ENCODE measurements around the gene IL7R.

IL7R gene

DNA sequence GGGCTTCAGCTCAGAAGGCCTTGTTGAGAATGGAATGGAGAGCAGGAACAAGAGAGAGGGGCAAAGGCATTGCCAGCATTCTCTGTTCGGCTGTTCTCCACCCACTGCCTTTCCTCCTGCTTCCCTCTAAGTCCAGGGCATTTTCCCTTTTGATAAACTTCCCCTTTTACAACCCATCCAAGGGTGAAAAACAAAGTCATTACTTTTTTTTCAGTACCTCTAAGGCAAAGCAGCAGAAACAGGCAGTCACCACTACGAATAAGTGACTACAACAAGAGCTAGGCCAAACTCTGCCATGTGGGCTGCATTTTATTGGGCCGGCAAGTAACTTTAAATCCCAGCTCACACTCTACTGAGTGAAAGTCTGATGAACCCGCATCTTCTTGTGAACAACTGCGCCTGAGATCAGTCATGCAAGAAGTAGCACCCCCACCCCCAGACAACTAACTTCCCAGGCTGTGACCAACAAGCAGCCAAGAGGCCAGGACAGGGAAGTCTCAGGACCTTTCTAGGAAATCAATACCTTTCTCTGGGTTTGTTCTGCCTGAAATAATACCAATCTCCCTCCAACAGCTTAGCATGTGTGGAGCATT lies 13.1 kb downstream of the IL7R start:
- H3K9me3 ChIP-seq, result no peaks in the 10 kb centered on the region
- intact Hi-C loops (cut with DNase I; ENCODE audit: low total_unique reads), result no loop called here
- TF ChIP-seq, protein P1, sequence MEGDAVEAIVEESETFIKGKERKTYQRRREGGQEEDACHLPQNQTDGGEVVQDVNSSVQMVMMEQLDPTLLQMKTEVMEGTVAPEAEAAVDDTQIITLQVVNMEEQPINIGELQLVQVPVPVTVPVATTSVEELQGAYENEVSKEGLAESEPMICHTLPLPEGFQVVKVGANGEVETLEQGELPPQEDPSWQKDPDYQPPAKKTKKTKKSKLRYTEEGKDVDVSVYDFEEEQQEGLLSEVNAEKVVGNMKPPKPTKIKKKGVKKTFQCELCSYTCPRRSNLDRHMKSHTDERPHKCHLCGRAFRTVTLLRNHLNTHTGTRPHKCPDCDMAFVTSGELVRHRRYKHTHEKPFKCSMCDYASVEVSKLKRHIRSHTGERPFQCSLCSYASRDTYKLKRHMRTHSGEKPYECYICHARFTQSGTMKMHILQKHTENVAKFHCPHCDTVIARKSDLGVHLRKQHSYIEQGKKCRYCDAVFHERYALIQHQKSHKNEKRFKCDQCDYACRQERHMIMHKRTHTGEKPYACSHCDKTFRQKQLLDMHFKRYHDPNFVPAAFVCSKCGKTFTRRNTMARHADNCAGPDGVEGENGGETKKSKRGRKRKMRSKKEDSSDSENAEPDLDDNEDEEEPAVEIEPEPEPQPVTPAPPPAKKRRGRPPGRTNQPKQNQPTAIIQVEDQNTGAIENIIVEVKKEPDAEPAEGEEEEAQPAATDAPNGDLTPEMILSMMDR (IDR thresholded peaks at IDR 0.05), result no peak
- H3K27me3 ChIP-seq, result no peaks in the 10 kb centered on the region
- no peaks in the 10 kb centered on the region for H3K36me3 ChIP-seq
- DNase-seq, result no peak
- H3K4me1 ChIP-seq, result no peaks in the 10 kb centered on the region
- H3K27ac ChIP-seq, result no peak overlapping the region
- H3K4me3 ChIP-seq, result no peak overlapping the region

DNA sequence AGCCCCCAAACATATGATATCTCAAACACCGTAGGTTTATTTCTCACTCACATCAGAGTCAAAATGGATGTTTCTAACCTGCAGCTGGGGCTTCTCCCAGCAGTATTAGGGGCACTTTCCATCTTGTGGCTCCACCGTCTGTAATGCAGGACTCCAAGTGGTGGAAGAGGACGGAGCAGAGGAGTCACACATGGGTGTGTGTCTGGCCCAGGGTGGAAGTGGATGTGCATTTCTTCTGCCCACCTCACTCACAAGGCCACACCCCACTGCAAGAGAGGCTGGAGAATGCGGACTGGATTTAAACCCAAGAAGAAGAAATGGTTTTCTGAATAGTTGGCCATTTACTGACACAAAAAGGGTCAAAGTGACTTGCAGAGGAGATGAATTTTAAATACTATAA lies 13.9 kb downstream of the IL7R start:
- H3K27ac ChIP-seq, result no peak overlapping the region
- no peaks in the 10 kb centered on the region for H3K4me1 ChIP-seq
- TF ChIP-seq, protein P1 (IDR thresholded peaks at IDR 0.05), result no peak
- no peaks in the 10 kb centered on the region for H3K36me3 ChIP-seq
- intact Hi-C loops (cut with DNase I; ENCODE audit: low total_unique reads), result no loop called here
- H3K4me3 ChIP-seq, result no peak overlapping the region
- no peak for DNase-seq
- no peaks in the 10 kb centered on the region for H3K9me3 ChIP-seq
- no peaks in the 10 kb centered on the region for H3K27me3 ChIP-seq

GRCh38 chr5:35876454-35876853 lies 19.8 kb downstream of the IL7R start:
- intact Hi-C loops (cut with DNase I; ENCODE audit: low total_unique reads), result no loop called here
- Histone ChIP-seq H3K4me3 (no peak overlapping the region), H3K27ac (no peak overlapping the region), H3K9me3 (no peaks in the 10 kb centered on the region), H3K36me3 (no peaks in the 10 kb centered on the region), H3K4me1 (no peaks in the 10 kb centered on the region), H3K27me3 (no peaks in the 10 kb centered on the region)
- no peak for DNase-seq
- TF ChIP-seq, protein P1 (IDR thresholded peaks at IDR 0.05), result no peak

DNA sequence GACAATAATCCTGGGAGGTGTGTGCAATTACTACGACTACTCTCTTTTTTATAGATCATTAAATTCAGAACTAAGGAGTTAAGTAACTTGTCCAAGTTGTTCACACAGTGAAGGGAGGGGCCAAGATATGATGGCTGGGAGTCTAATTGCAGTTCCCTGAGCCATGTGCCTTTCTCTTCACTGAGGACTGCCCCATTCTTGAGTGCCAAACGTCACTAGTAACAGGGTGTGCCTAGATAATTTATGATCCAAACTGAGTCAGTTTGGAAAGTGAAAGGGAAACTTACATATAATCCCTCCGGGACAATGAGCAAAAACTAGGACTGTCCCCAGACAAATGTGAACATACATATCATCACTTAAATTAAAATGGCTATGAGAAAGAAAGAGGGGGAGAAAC lies 20.2 kb downstream of the IL7R start:
- TF ChIP-seq, protein P1 (IDR thresholded peaks at IDR 0.05), result no peak
- Histone ChIP-seq H3K9me3 (no peaks in the 10 kb centered on the region), H3K27ac (no peak overlapping the region), H3K36me3 (no peaks in the 10 kb centered on the region), H3K4me3 (no peak overlapping the region), H3K27me3 (no peaks in the 10 kb centered on the region), H3K4me1 (no peaks in the 10 kb centered on the region)
- intact Hi-C loops (cut with DNase I; ENCODE audit: low total_unique reads), result no loop called here
- DNase-seq, result no peak

GRCh38 chr5:35877655-35878054 lies 21.0 kb downstream of the IL7R start:
- Histone ChIP-seq H3K27ac (no peak overlapping the region), H3K27me3 (no peaks in the 10 kb centered on the region), H3K9me3 (no peaks in the 10 kb centered on the region), H3K4me1 (no peaks in the 10 kb centered on the region), H3K36me3 (no peaks in the 10 kb centered on the region), H3K4me3 (no peak overlapping the region)
- TF ChIP-seq, protein P1 (IDR thresholded peaks at IDR 0.05), result no peak
- intact Hi-C loops (cut with DNase I; ENCODE audit: low total_unique reads), result no loop called here
- no peak for DNase-seq

- no peaks in the 10 kb centered on the region for H3K27me3 ChIP-seq
- no peak for DNase-seq
- no peaks in the 10 kb centered on the region for H3K36me3 ChIP-seq
- H3K4me1 ChIP-seq, result no peaks in the 10 kb centered on the region
- no peak overlapping the region for H3K4me3 ChIP-seq
- H3K27ac ChIP-seq, result no peak overlapping the region
- intact Hi-C loops (cut with DNase I; ENCODE audit: low total_unique reads), result no loop called here
- no peaks in the 10 kb centered on the region for H3K9me3 ChIP-seq
- TF ChIP-seq, protein P1 (IDR thresholded peaks at IDR 0.05), result no peak
Measured at GRCh38 chr5:35878079-35878478, 21.4 kb downstream of the IL7R start.
